ENCODE measurements around the gene RPL4.
"Not testable (repeated sequence)": the region's sequence is repeated elsewhere in the genome, so short reads cannot be mapped to it uniquely, and the experiment has no call there.

The RPL4 gene

GRCh38 chr15:66491846-66492245, 12.8 kb downstream of the RPL4 start:
- DNase-seq (ENCODE audit: extremely low read depth in 1 of 2, low read depth in 1 of 2) = no peak

GRCh38 chr15:66489179-66489791, 15.4 kb downstream of the RPL4 start:
- DNase-seq (ENCODE audit: extremely low read depth in 1 of 2, low read depth in 1 of 2) = no peak

- DNase-seq (ENCODE audit: extremely low read depth in 1 of 2, low read depth in 1 of 2) = no peak
These were observed 16.1 kb downstream of the RPL4 start for GRCh38 chr15:66488525-66488924.

- DNase-seq (ENCODE audit: extremely low read depth in 1 of 2, low read depth in 1 of 2) = no peak
These were observed 17.8 kb downstream of the RPL4 start for GRCh38 chr15:66486887-66487286.

- DNase-seq (ENCODE audit: extremely low read depth in 1 of 2, low read depth in 1 of 2) = no peak
These were observed 20.0 kb downstream of the RPL4 start for GRCh38 chr15:66484539-66485112.

GRCh38 chr15:66483131-66483566, 21.5 kb downstream of the RPL4 start:
- DNase-seq (ENCODE audit: extremely low read depth in 1 of 2, low read depth in 1 of 2) = no peak

GRCh38 chr15:66482539-66482938, 22.1 kb downstream of the RPL4 start:
- no peak for DNase-seq (ENCODE audit: extremely low read depth in 1 of 2, low read depth in 1 of 2)

GRCh38 chr15:66481107-66481856, 23.4 kb downstream of the RPL4 start:
- no peak for DNase-seq (ENCODE audit: extremely low read depth in 1 of 2, low read depth in 1 of 2)

GRCh38 chr15:66480267-66480666, 24.4 kb downstream of the RPL4 start:
- DNase-seq (ENCODE audit: extremely low read depth in 1 of 2, low read depth in 1 of 2) = no peak

- no peak for DNase-seq (ENCODE audit: extremely low read depth in 1 of 2, low read depth in 1 of 2)
These were observed 27.6 kb downstream of the RPL4 start for GRCh38 chr15:66477011-66477410.

GRCh38 chr15:66476535-66476934, 28.1 kb downstream of the RPL4 start:
- DNase-seq (ENCODE audit: extremely low read depth in 1 of 2, low read depth in 1 of 2) = no peak

- DNase-seq (ENCODE audit: extremely low read depth in 1 of 2, low read depth in 1 of 2) = no peak
These were observed 29.7 kb downstream of the RPL4 start for GRCh38 chr15:66474963-66475362.

- no peak for DNase-seq (ENCODE audit: extremely low read depth in 1 of 2, low read depth in 1 of 2)
These were observed 30.5 kb downstream of the RPL4 start for GRCh38 chr15:66474135-66474534.

GRCh38 chr15:66472176-66472999, 32.3 kb downstream of the RPL4 start:
- no peak for DNase-seq (ENCODE audit: extremely low read depth in 1 of 2, low read depth in 1 of 2)

- DNase-seq (ENCODE audit: extremely low read depth in 1 of 2, low read depth in 1 of 2) = not testable (repeated sequence)
These were observed 33.8 kb downstream of the RPL4 start for GRCh38 chr15:66470825-66471224.

- DNase-seq (ENCODE audit: extremely low read depth in 1 of 2, low read depth in 1 of 2) = not testable (repeated sequence)
These were observed 37.3 kb downstream of the RPL4 start for GRCh38 chr15:66467162-66468040.

- DNase-seq (ENCODE audit: extremely low read depth in 1 of 2, low read depth in 1 of 2) = not testable (repeated sequence)
These were observed 39.4 kb downstream of the RPL4 start for GRCh38 chr15:66465294-66465693.

GRCh38 chr15:66462627-66463026, 42.0 kb downstream of the RPL4 start:
- no peak for DNase-seq (ENCODE audit: extremely low read depth in 1 of 2, low read depth in 1 of 2)

- DNase-seq (ENCODE audit: extremely low read depth in 1 of 2, low read depth in 1 of 2) = no peak
These were observed 42.7 kb downstream of the RPL4 start for GRCh38 chr15:66461917-66462316.

GRCh38 chr15:66461294-66461693, 43.4 kb downstream of the RPL4 start:
- not testable (repeated sequence) for DNase-seq (ENCODE audit: extremely low read depth in 1 of 2, low read depth in 1 of 2)

All from stimulated activated CD8-positive, alpha-beta memory T cell treated with anti-CD3 and anti-CD28 coated beads, Interleukin-7, amount 100 ng/mL, for 48 hours (primary cell).